ENCODE measurements around the gene VPS54. TPM values are rescaled to one million over a fixed set of nuclear protein-coding genes. Genes with fewer than 3 reads are reported as not detected.

The VPS54 gene
- total RNA-seq, 1 donor from 2014 or later, result 4.6 TPM

GRCh38 chr2:63982335-63982734, 36.9 kb downstream of the VPS54 start:
- TF ChIP-seq CTCF (IDR thresholded peaks at IDR 0.05), result no peak
- Histone ChIP-seq H3K27me3 (no peaks in the 10 kb centered on the region), H3K4me1 (no peaks in the 10 kb centered on the region), H3K4me3 (no peak overlapping the region), H3K27ac (no peak overlapping the region), H3K36me3 (peaks cover 0 to 23% of the 10 kb centered on the region in 2 donors), H3K9me3 (no peaks in the 10 kb centered on the region)
- intact Hi-C loops (cut with DNase I), result no loop called here
- no peak for DNase-seq (ENCODE audit: low spot score in 2 of 2)

GRCh38 chr2:63981702-63982103, 37.5 kb downstream of the VPS54 start:
- DNase-seq (ENCODE audit: low spot score in 2 of 2), result no peak
- Histone ChIP-seq H3K27ac (no peak overlapping the region), H3K4me1 (no peaks in the 10 kb centered on the region), H3K27me3 (no peaks in the 10 kb centered on the region), H3K9me3 (no peaks in the 10 kb centered on the region), H3K4me3 (no peak overlapping the region), H3K36me3 (peaks cover 0 to 23% of the 10 kb centered on the region in 2 donors)
- intact Hi-C loops (cut with DNase I), result no loop called here
- no peak for TF ChIP-seq CTCF (IDR thresholded peaks at IDR 0.05)

- no peak for TF ChIP-seq CTCF (IDR thresholded peaks at IDR 0.05)
- no peaks in the 10 kb centered on the region for H3K27me3 ChIP-seq
- no peak overlapping the region for H3K4me3 ChIP-seq
- H3K27ac ChIP-seq, result no peak overlapping the region
- no peaks in the 10 kb centered on the region for H3K4me1 ChIP-seq
- no peak for DNase-seq (ENCODE audit: low spot score in 2 of 2)
- no peaks in the 10 kb centered on the region for H3K9me3 ChIP-seq
- intact Hi-C loops (cut with DNase I), result no loop called here
- peaks cover 4 to 26% of the 10 kb centered on the region in 2 donors for H3K36me3 ChIP-seq
Measured at GRCh38 chr2:63980794-63981193, 38.4 kb downstream of the VPS54 start.

- H3K36me3 ChIP-seq, result peaks cover 13 to 36% of the 10 kb centered on the region in 2 donors
- H3K4me3 ChIP-seq, result no peak overlapping the region
- intact Hi-C loops (cut with DNase I), result no loop called here
- H3K27ac ChIP-seq, result no peak overlapping the region
- no peak for TF ChIP-seq CTCF (IDR thresholded peaks at IDR 0.05)
- H3K27me3 ChIP-seq, result no peaks in the 10 kb centered on the region
- H3K9me3 ChIP-seq, result no peaks in the 10 kb centered on the region
- no peak for DNase-seq (ENCODE audit: low spot score in 2 of 2)
- H3K4me1 ChIP-seq, result no peaks in the 10 kb centered on the region
Measured at GRCh38 chr2:63977904-63978303, 41.3 kb downstream of the VPS54 start.

- Histone ChIP-seq H3K4me1 (no peaks in the 10 kb centered on the region), H3K9me3 (no peaks in the 10 kb centered on the region), H3K36me3 (peaks cover 13 to 48% of the 10 kb centered on the region in 2 donors), H3K27me3 (no peaks in the 10 kb centered on the region), H3K27ac (no peak overlapping the region), H3K4me3 (no peak overlapping the region)
- no peak for DNase-seq (ENCODE audit: low spot score in 2 of 2)
- TF ChIP-seq CTCF (IDR thresholded peaks at IDR 0.05), result no peak
- intact Hi-C loops (cut with DNase I), result no loop called here
Measured at GRCh38 chr2:63976125-63976510, 43.1 kb downstream of the VPS54 start.
